K562 (cell line): Measurements from ENCODE around the gene NACAD. TPM values are rescaled to one million over a fixed set of nuclear protein-coding genes. Genes with fewer than 3 reads are reported as not detected.

Experiments
- ATF7 ChIP-seq: fragments of 450-650 bp; IDR thresholded peaks from 2 replicates; pipeline ENCODE4 v1.7.1; 2014; ENCODE audit warnings: mild to moderate bottlenecking, moderate library complexity
- CREM ChIP-seq: IDR thresholded peaks from 2 replicates; pipeline ENCODE4 v1.6.1; 2014; ENCODE audit warnings: antibody characterized with exemption, low read depth
- HNRNPLL ChIP-seq: fragments of 200-400 bp; formaldehyde crosslinking; IDR thresholded peaks from 2 replicates; pipeline ENCODE4 v1.6.1; 2017; ENCODE audit warnings: low read length, low read depth, mild to moderate bottlenecking; ENCODE audit not compliant: poor library complexity, severe bottlenecking
- PCBP1 ChIP-seq: fragments of 200-400 bp; formaldehyde crosslinking; IDR thresholded peaks from 2 replicates; pipeline ENCODE4 v1.6.1; 2018; ENCODE audit warnings: mild to moderate bottlenecking, low read depth, low read length; ENCODE audit not compliant: poor library complexity, severe bottlenecking
- PYGO2 ChIP-seq: fragments of 450-650 bp; IDR thresholded peaks from 2 replicates; pipeline ENCODE4 v1.6.1; 2016; ENCODE audit warnings: mild to moderate bottlenecking, missing genetic modification characterization, moderate library complexity, missing compliant biosample characterization
- TEAD1 ChIP-seq, 2 experiments: fragments of 450-650 bp in 1 of 2; sonication (generic) in 1 of 2; formaldehyde crosslinking; IDR thresholded peaks; 2 replicates each; pipeline versions ENCODE4 v1.4.0 to v1.8.0; 2020 to 2022; ENCODE audit warnings: mild to moderate bottlenecking in 2 of 2, missing genetic modification reagents in 1 of 2
- VEZF1 ChIP-seq: fragments of 200-800 bp; sonication (Bioruptor generic); IDR thresholded peaks from 2 replicates; pipeline ENCODE4 v1.6.1; 2017; ENCODE audit warnings: missing genetic modification characterization, missing compliant biosample characterization
- polyA plus RNA-seq, 8 experiments: library from polyadenylated mRNA; depleted of rRNA in 4 of 8; stranded (reverse) in 5 of 8; unstranded in 3 of 8; fragments of >200 nt; fragmentation: Nextera tagmentation in 2 of 8; fragmentation: Illumina TruSeq in 1 of 8; extraction: Ambion mirVana in 2 of 8; extraction: Trizol in 1 of 8; gene quantifications; 2 replicates each; pipeline versions ENCODE4 v1.2.1 to v1.2.3, GENCODE V29; 2011 to 2014; ENCODE audit warnings: inconsistent platforms in 1 of 8, missing spikeins in 1 of 8
- total RNA-seq, 7 experiments: library from RNA; depleted of rRNA in 6 of 7; stranded (reverse); fragments of >200 nt in 6 of 7; fragmentation: Illumina TruSeq in 2 of 7; extraction: Trizol in 2 of 7; gene quantifications; 2 replicates each; pipeline versions ENCODE4 v1.2.1 to v1.2.3, GENCODE V29; 2011 to 2021; ENCODE audit warnings: low replicate concordance in 1 of 7

Gene NACAD
- total and polyA plus RNA-seq, 9 of the 15 experiments (the other 6 are each of a cell fraction or from before 2014, with no cell fraction given), result under 0.01 to 0.03 (median 0.02) TPM; not detected in 5

GRCh38 chr7:45088821-45089340 lies at the start of gene NACAD (continued):
- TF ChIP-seq TEAD1 (CRISPR knock-in tag; IDR thresholded peaks at IDR 0.05) (no peak), HNRNPLL (no peak), PYGO2 (no peak), CREM (peak; percentile 66), VEZF1 (CRISPR knock-in tag) (peak; percentile 47; the same call in 1 of the 2 replicates), ATF7 (peak; percentile 34; the same call in 1 of the 2 replicates), PCBP1 (peak; percentile 84)
- TF ChIP-seq, all 486 proteins: peak for 11
